HEK293T (cell line): ENCODE measurements around the gene C14orf132.

Experiments
- CTCF ChIA-PET: fragments of 350-600 bp; formaldehyde crosslinking; extraction: SDS; loops from one replicate; lab custom pipeline; 2021; ENCODE audit warnings: antibody characterized with exemption, inconsistent platforms; lab: Yijun Ruan, JAX
- POLR2A ChIA-PET: fragments of 350-600 bp; formaldehyde crosslinking; extraction: SDS; loops from one replicate; lab custom pipeline; 2020; ENCODE audit warnings: antibody characterized with exemption, inconsistent platforms; lab: Yijun Ruan, JAX
- DNase-seq: peaks from one replicate; pipeline ENCODE4 v3.0.0; 2012; ENCODE audit warnings: mixed read lengths; ENCODE audit errors: extremely low spot score
- ARNT ChIP-seq: fragments of 450-650 bp; IDR thresholded peaks from 2 replicates; pipeline ENCODE4 v1.6.1; 2017; ENCODE audit warnings: mild to moderate bottlenecking
- BHLHE40 ChIP-seq: fragments of 450-650 bp; IDR thresholded peaks from 2 replicates; pipeline ENCODE4 v1.6.1; 2016; ENCODE audit warnings: mild to moderate bottlenecking, moderate library complexity, borderline replicate concordance
- CTBP1 ChIP-seq: fragments of 450-650 bp; IDR thresholded peaks from 2 replicates; pipeline ENCODE4 v1.6.1; 2016; ENCODE audit warnings: borderline replicate concordance
- ELF4 ChIP-seq: fragments of 450-650 bp; IDR thresholded peaks from 2 replicates; pipeline ENCODE4 v1.6.1; 2017; ENCODE audit warnings: antibody characterized with exemption
- FOXA1 ChIP-seq: fragments of 450-650 bp; IDR thresholded peaks from 2 replicates; pipeline ENCODE4 v1.6.1; 2016; ENCODE audit warnings: mild to moderate bottlenecking
- FOXK2 ChIP-seq: fragments of 450-650 bp; IDR thresholded peaks from 2 replicates; pipeline ENCODE4 v1.6.1; 2016; ENCODE audit warnings: mild to moderate bottlenecking
- FOXM1 ChIP-seq: fragments of 450-650 bp; IDR thresholded peaks from 2 replicates; pipeline ENCODE4 v1.6.1; 2017; ENCODE audit warnings: mild to moderate bottlenecking, borderline replicate concordance
- HDGF ChIP-seq: fragments of 450-650 bp; IDR thresholded peaks from 2 replicates; pipeline ENCODE4 v1.6.1; 2017; ENCODE audit warnings: antibody characterized with exemption, borderline replicate concordance
- L3MBTL2 ChIP-seq: fragments of 450-650 bp; conservative IDR thresholded peaks from 2 replicates; pipeline ENCODE4 v1.6.1; 2016; ENCODE audit warnings: mild to moderate bottlenecking
- LEF1 ChIP-seq: fragments of 450-650 bp; IDR thresholded peaks from 2 replicates; pipeline ENCODE4 v1.6.1; 2017; ENCODE audit warnings: mild to moderate bottlenecking, borderline replicate concordance
- NFRKB ChIP-seq: fragments of 450-650 bp; IDR thresholded peaks from 2 replicates; pipeline ENCODE4 v1.6.1; 2016; ENCODE audit warnings: mild to moderate bottlenecking, moderate library complexity
- SP1 ChIP-seq: fragments of 450-650 bp; IDR thresholded peaks from 2 replicates; pipeline ENCODE4 v1.6.1; 2017
- SUZ12 ChIP-seq: fragments of 450-650 bp; IDR thresholded peaks from 2 replicates; pipeline ENCODE4 v1.6.1; 2016; ENCODE audit warnings: mild to moderate bottlenecking
- TARDBP ChIP-seq: fragments of 450-650 bp; IDR thresholded peaks from 2 replicates; pipeline ENCODE4 v1.6.1; 2016
- ZNF384 ChIP-seq: fragments of 450-650 bp; IDR thresholded peaks from 2 replicates; pipeline ENCODE4 v1.6.1; 2016
- TF ChIP-seq, protein P1 (sequence below): fragments of 450-650 bp; IDR thresholded peaks from 2 replicates; pipeline ENCODE4 v1.6.1; 2016

C14orf132 gene

GRCh38 chr14:96035456-96035855, 3.7 kb upstream of the C14orf132 start:
- TF ChIP-seq BHLHE40: no peak
- TF ChIP-seq NFRKB: no peak
- TF ChIP-seq, protein P1, sequence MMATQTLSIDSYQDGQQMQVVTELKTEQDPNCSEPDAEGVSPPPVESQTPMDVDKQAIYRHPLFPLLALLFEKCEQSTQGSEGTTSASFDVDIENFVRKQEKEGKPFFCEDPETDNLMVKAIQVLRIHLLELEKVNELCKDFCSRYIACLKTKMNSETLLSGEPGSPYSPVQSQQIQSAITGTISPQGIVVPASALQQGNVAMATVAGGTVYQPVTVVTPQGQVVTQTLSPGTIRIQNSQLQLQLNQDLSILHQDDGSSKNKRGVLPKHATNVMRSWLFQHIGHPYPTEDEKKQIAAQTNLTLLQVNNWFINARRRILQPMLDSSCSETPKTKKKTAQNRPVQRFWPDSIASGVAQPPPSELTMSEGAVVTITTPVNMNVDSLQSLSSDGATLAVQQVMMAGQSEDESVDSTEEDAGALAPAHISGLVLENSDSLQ: no peak
- no peak for TF ChIP-seq FOXA1
- no peak for TF ChIP-seq HDGF
- no peak for TF ChIP-seq CTBP1
- no peak for TF ChIP-seq ELF4
- TF ChIP-seq ARNT: no peak
- TF ChIP-seq ZNF384: no peak
- TF ChIP-seq L3MBTL2: no peak
- TF ChIP-seq SUZ12: no peak
- no peak for TF ChIP-seq FOXM1
- TF ChIP-seq FOXK2: no peak
- no peak for TF ChIP-seq TARDBP
- TF ChIP-seq SP1: no peak
- DNase-seq: no peak
- ChIA-PET CTCF (no interaction called here), POLR2A (no interaction called here)

DNA sequence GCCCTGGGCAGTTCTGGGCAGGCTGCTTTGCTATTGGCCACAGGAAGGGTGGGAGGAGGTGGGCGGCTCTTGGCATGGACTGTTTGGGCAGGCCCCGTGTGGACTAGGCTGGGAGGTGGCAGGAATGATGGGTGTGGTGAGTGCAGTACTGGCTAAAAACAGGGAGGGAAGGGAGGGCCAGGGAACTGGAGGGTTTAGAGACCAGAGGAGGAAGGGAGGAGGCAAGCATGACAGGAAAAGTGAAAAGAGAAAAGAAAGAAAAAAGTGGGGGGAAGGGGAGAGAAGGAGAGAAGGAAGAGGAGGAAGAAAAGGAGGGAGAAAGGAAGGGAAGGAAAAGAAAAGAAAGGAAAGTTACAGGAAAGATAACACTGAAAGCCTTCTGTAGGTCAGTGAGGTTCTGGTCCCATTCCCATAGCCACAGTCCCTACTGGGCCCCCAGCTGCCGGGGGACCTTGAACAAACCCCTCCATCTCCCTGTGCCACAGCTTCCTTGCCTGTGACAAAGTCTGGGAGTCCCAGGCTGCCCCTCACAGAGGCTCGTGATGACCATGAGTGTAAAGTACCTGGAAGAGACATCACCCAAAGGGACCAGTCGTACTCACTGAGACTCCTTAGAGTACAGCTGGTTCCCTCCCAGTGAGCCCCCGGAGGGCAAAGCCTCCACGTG, 1.1 kb upstream of the C14orf132 start:
- TF ChIP-seq SUZ12: no peak
- TF ChIP-seq SP1: no peak
- TF ChIP-seq ARNT: no peak
- TF ChIP-seq HDGF: no peak
- TF ChIP-seq TARDBP: no peak
- TF ChIP-seq, protein P1: no peak
- no peak for TF ChIP-seq L3MBTL2
- no peak for TF ChIP-seq BHLHE40
- TF ChIP-seq CTBP1: no peak
- TF ChIP-seq LEF1: no peak
- TF ChIP-seq FOXA1: no peak
- no peak for TF ChIP-seq FOXK2
- no peak for TF ChIP-seq ZNF384
- TF ChIP-seq ELF4: no peak
- no peak for TF ChIP-seq NFRKB
- no peak for TF ChIP-seq FOXM1
- CTCF ChIA-PET: no interaction called here
- POLR2A ChIA-PET: interaction anchor here (1.0 kb wide), 1 partner anchor 49 kb away, joined by 3 read pairs; no protein-coding TSS in a partner anchor
- peak; percentile 50 for DNase-seq

DNA sequence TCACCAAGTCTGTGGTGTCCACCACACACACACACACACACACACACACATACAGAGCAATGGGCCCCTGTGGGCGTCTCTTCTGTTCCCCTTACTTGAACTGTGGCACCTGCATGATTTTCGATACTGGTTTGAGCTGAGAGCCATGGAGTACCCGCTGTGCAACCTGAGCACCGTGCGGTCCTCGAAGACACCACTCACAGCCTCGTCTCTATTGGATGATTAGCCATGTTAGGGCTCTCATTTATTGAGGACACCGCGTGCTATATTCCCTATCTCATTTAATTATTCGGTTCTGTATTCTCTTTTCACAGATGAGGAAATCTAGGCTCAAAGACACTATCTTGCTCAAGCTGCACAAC, 623 bp upstream of the C14orf132 start:
- CTCF ChIA-PET: no interaction called here

GRCh38 chr14:96039633-96040311, 610 bp downstream of the C14orf132 start:
- peak; percentile 27 for DNase-seq
- CTCF ChIA-PET: interaction anchor here (0.5 to 1.1 kb wide), 4 partner anchors 13 to 513 kb away, joined by 3 to 4 read pairs (median 3); no protein-coding TSS in a partner anchor
- POLR2A ChIA-PET: interaction anchor here (0.9 kb wide), 1 partner anchor 24 kb away, joined by 3 read pairs; no protein-coding TSS in a partner anchor
- TF ChIP-seq LEF1 (no peak), L3MBTL2 (peak; percentile 41; the same call in 1 of the 2 replicates)

More for the DNA sequence above, 623 bp upstream of the C14orf132 start:
- TF ChIP-seq L3MBTL2: peak; percentile 84
- TF ChIP-seq ZNF384: no peak
- DNase-seq: peak; percentile 21
- POLR2A ChIA-PET: interaction anchor here (1.0 kb wide), 1 partner anchor 48 kb away, joined by 3 read pairs; no protein-coding TSS in a partner anchor

- no peak for DNase-seq
- POLR2A ChIA-PET: no interaction called here
- TF ChIP-seq, protein P1: no peak
- TF ChIP-seq CTBP1 (no peak), ARNT (no peak), FOXK2 (no peak), FOXA1 (no peak), ZNF384 (no peak), ELF4 (no peak), LEF1 (no peak), TARDBP (no peak), SP1 (no peak), L3MBTL2 (no peak), HDGF (no peak), FOXM1 (no peak), NFRKB (no peak), BHLHE40 (no peak), SUZ12 (no peak)
- CTCF ChIA-PET: interaction anchor here (1.1 kb wide), 1 partner anchor 11 kb away, joined by 3 read pairs; no protein-coding TSS in a partner anchor
Observed at GRCh38 chr14:96040828-96041371, 1.7 kb downstream of the C14orf132 start.
